PC-9 (cell line): Measurements from ENCODE around the gene SYT11. TPM values are rescaled to one million over a fixed set of nuclear protein-coding genes. Genes with fewer than 3 reads are reported as not detected.

Source experiments
- BruUV-seq: library from RNA; stranded (reverse); fragments of 400-500 nt; replicated peaks from 2 replicates; lab custom pipeline; 2021; lab: Mats Ljungman, UMichigan
- CTCF ChIA-PET: fragments of 300-600 bp; sonication (Branson Sonifier 250); formaldehyde crosslinking; loops from one replicate; lab custom pipeline; 2022; ENCODE audit warnings: antibody characterized with exemption; lab: Charles Lee
- POLR2A ChIA-PET: fragments of 300-600 bp; sonication (Branson Sonifier 250); formaldehyde crosslinking; loops from one replicate; lab custom pipeline; 2022; ENCODE audit warnings: antibody characterized with exemption; ENCODE audit not compliant: unreplicated experiment; lab: Charles Lee
- DNase-seq, 2 experiments: peaks; one replicate each; pipeline versions ENCODE4 v3.0.0 to v3.0.0-alpha.2; 2015 to 2022; ENCODE audit warnings: mixed read lengths in 1 of 2
- H2AFZ ChIP-seq: fragments of 200-600 bp; sonication (generic); 2 replicates; pipeline ENCODE4 v1.8.1; 2017; ENCODE audit warnings: antibody characterized with exemption
- H3F3A ChIP-seq: fragments of 200-600 bp; sonication (generic); 2 replicates; pipeline ENCODE4 v1.8.1; 2017; ENCODE audit warnings: antibody characterized with exemption, mild to moderate bottlenecking, low read depth; ENCODE audit not compliant: insufficient read depth
- H3K27ac ChIP-seq: fragments of 200-600 bp; sonication (generic); 2 replicates; pipeline ENCODE4 v1.6.1; 2016; ENCODE audit warnings: mixed run types
- H3K27me3 ChIP-seq: fragments of 200-600 bp; sonication (generic); 2 replicates; pipeline ENCODE4 v1.6.1; 2016; ENCODE audit warnings: low read depth, mixed run types; ENCODE audit not compliant: insufficient read depth
- H3K36me3 ChIP-seq: fragments of 200-600 bp; sonication (generic); 2 replicates; pipeline ENCODE4 v1.6.1; 2016; ENCODE audit warnings: low read depth, mixed run types
- H3K4me1 ChIP-seq: fragments of 200-600 bp; sonication (generic); replicated peaks from 2 replicates; pipeline ENCODE4 v1.6.1; 2016; ENCODE audit warnings: mixed run types; ENCODE audit not compliant: insufficient read depth
- H3K4me2 ChIP-seq: fragments of 200-600 bp; sonication (generic); 2 replicates; pipeline ENCODE4 v1.6.1; 2017; ENCODE audit warnings: mixed run types
- H3K4me3 ChIP-seq: fragments of 200-600 bp; sonication (generic); 2 replicates; pipeline ENCODE4 v1.6.1; 2016; ENCODE audit warnings: mixed run types
- H3K79me2 ChIP-seq: fragments of 200-600 bp; sonication (generic); 2 replicates; pipeline ENCODE4 v1.6.1; 2017; ENCODE audit warnings: low read depth, mixed run types
- H3K9me2 ChIP-seq: fragments of 200-600 bp; sonication (generic); 2 replicates; pipeline ENCODE4 v1.8.1; 2017; ENCODE audit warnings: mild to moderate bottlenecking; ENCODE audit not compliant: insufficient read depth
- H3K9me3 ChIP-seq: fragments of 200-600 bp; sonication (generic); 2 replicates; pipeline ENCODE4 v1.8.1; 2016; ENCODE audit warnings: low read depth; ENCODE audit not compliant: insufficient read depth
- H4K20me1 ChIP-seq: fragments of 200-600 bp; sonication (generic); 2 replicates; pipeline ENCODE4 v1.8.1; 2017; ENCODE audit not compliant: insufficient read depth
- CTCF ChIP-seq: fragments of 200-600 bp; sonication (generic); conservative IDR thresholded peaks from 2 replicates; pipeline ENCODE4 v1.6.1; 2017; ENCODE audit warnings: mixed run types, antibody characterized with exemption, mild to moderate bottlenecking, moderate library complexity
- EZH2 ChIP-seq: fragments of 200-600 bp; sonication (generic); IDR thresholded peaks from 2 replicates; pipeline ENCODE4 v1.8.0; 2017; ENCODE audit warnings: antibody characterized with exemption, low read depth
- intact Hi-C: fragments of 100-400 bp; cut with micrococcal nuclease; formaldehyde crosslinking; loops from one replicate; pipeline ENCODE4 v1.10.0; 2022; ENCODE audit not compliant: unreplicated experiment
- total RNA-seq: library from RNA; stranded (reverse); gene quantifications from 2 replicates; pipeline ENCODE4 v1.2.3, GENCODE V29; 2021

The SYT11 gene
- total RNA-seq, 1 experiment from 2014 or later: 0.09 TPM

DNA sequence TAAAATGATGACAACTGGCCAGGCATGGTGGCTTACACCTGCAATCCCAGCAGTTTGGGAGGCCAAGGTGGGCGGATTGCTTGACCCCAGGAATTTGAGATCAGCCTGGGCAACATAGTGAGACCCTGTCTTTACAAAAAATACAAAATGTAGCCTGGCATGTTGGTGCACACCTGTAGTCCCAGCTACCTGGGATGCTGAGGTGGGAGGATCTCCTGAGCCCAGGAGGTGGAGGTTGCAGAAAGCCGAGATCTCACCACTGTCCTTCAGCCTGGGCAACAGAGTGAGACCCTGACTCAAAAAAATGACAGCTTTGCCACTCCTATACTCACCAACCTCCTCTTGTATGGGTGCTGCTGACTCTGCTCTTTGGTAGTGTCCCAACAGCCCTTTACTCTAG lies 18.6 kb downstream of the SYT11 start:
- Histone ChIP-seq H3K27ac (no peak overlapping the region), H3K9me2 (no peaks in the 10 kb centered on the region), H4K20me1 (no peaks in the 10 kb centered on the region), H3K4me2 (no peak overlapping the region), H3K9me3 (no peaks in the 10 kb centered on the region), H3K4me3 (no peak overlapping the region), H3K4me1 (no peaks in the 10 kb centered on the region), H3K27me3 (no peaks in the 10 kb centered on the region), H3K36me3 (no peaks in the 10 kb centered on the region), H3K79me2 (no peaks in the 10 kb centered on the region), H3F3A (no peaks in the 10 kb centered on the region; the same call in 1 of the 2 replicates), H2AFZ (no peak overlapping the region)
- BruUV-seq: no TSS peak
- TF ChIP-seq CTCF: no peak
- no peak for DNase-seq
- ChIA-PET CTCF (no interaction called here), POLR2A (interaction anchor here (0.6 kb wide), 1 partner anchor 1658 kb away, joined by 3 read pairs; no protein-coding TSS in a partner anchor)
- intact Hi-C loops: no loop called here

DNA sequence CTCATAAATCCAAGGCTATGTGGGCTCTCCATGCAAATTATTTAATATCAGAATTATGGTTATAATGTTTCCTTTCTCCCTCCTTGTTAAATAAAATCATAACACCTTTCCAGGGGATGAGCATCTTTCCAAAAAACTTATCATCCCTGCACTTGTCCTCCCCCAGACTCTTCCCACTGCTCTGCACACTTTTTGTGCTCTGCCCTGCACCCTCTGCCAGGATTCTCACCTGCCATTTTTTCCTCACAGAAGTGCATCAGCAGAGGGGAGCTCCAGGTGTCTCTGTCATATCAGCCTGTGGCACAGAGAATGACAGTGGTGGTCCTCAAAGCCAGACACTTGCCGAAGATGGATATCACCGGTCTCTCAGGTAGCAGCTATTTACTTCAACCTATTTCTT lies 20.9 kb downstream of the SYT11 start:
- H3K27ac ChIP-seq: no peak overlapping the region

GRCh38 chr1:155880950-155881349 lies 21.6 kb downstream of the SYT11 start:
- no peaks in the 10 kb centered on the region for H3F3A ChIP-seq
- no peaks in the 10 kb centered on the region for H3K79me2 ChIP-seq
- DNase-seq: no peak
- CTCF ChIA-PET: no interaction called here
- H3K27me3 ChIP-seq: no peaks in the 10 kb centered on the region
- H2AFZ ChIP-seq: no peak overlapping the region
- no peaks in the 10 kb centered on the region for H3K9me3 ChIP-seq
- intact Hi-C loops: no loop called here
- no peaks in the 10 kb centered on the region for H4K20me1 ChIP-seq
- H3K4me2 ChIP-seq: no peak overlapping the region
- no peaks in the 10 kb centered on the region for H3K9me2 ChIP-seq
- no TSS peak for BruUV-seq
- no peaks in the 10 kb centered on the region for H3K36me3 ChIP-seq
- TF ChIP-seq CTCF (no peak), EZH2 (no peak)
- H3K4me1 ChIP-seq: no peaks in the 10 kb centered on the region
- H3K27ac ChIP-seq: no peak overlapping the region
- no peak overlapping the region for H3K4me3 ChIP-seq
- POLR2A ChIA-PET: no interaction called here

More for the DNA sequence above, 20.9 kb downstream of the SYT11 start:
- no peaks in the 10 kb centered on the region for H4K20me1 ChIP-seq
- no peak for DNase-seq
- H2AFZ ChIP-seq: no peak overlapping the region
- no peaks in the 10 kb centered on the region for H3K4me1 ChIP-seq
- POLR2A ChIA-PET: no interaction called here
- no peaks in the 10 kb centered on the region for H3K36me3 ChIP-seq
- no peaks in the 10 kb centered on the region for H3F3A ChIP-seq
- TF ChIP-seq CTCF: no peak
- TF ChIP-seq EZH2: no peak
- no peak overlapping the region for H3K4me2 ChIP-seq
- CTCF ChIA-PET: no interaction called here
- no TSS peak for BruUV-seq
- no peaks in the 10 kb centered on the region for H3K9me3 ChIP-seq
- no peaks in the 10 kb centered on the region for H3K27me3 ChIP-seq
- no peaks in the 10 kb centered on the region for H3K9me2 ChIP-seq
- intact Hi-C loops: no loop called here
- H3K79me2 ChIP-seq: no peaks in the 10 kb centered on the region
- no peak overlapping the region for H3K4me3 ChIP-seq
